ENCODE measurements around the gene SBNO2. TPM values are rescaled to one million over a fixed set of nuclear protein-coding genes. Genes with fewer than 3 reads are reported as not detected.
"Not testable (repeated sequence)": the region's sequence is repeated elsewhere in the genome, so short reads cannot be mapped to it uniquely, and the experiment has no call there.

Gene SBNO2
- total RNA-seq, 2 experiments from 2014 or later, result 26.6 to 43.3 TPM

- no peak overlapping the region for H3K4me2 ChIP-seq (ENCODE audit: low read length)
- no peaks in the 10 kb centered on the region for H3K9me2 ChIP-seq (ENCODE audit: insufficient read depth, low read length)
- ChIA-PET POLR2A (no interaction called here), CTCF (ENCODE audit: unreplicated experiment) (no interaction called here)
- no peaks in the 10 kb centered on the region for H3K79me2 ChIP-seq (ENCODE audit: insufficient read depth, low read depth, low read length)
- intact Hi-C loops (cut with micrococcal nuclease; ENCODE audit: unreplicated experiment), result no loop called here
- H3K4me3 ChIP-seq (ENCODE audit: low read depth, low read length, poor library complexity, severe bottlenecking), result no peak overlapping the region
- no peaks in the 10 kb centered on the region for H3K9me3 ChIP-seq (ENCODE audit: low read length)
- no TSS peak for BruUV-seq (replicated peaks)
- H3K27ac ChIP-seq (ENCODE audit: low read depth, low read length, poor library complexity, severe bottlenecking), result no peak overlapping the region
- H3K4me1 ChIP-seq (ENCODE audit: insufficient read depth, low read length, poor library complexity, severe bottlenecking), result peaks cover 4% of the 10 kb centered on the region
- TF ChIP-seq CTCF (conservative IDR thresholded peaks at IDR 0.05; ENCODE audit: low read length) (no peak), EZH2phosphoT487 (IDR thresholded peaks at IDR 0.05; ENCODE audit: borderline replicate concordance, low read depth, low read length) (no peak)
- H3K36me3 ChIP-seq (ENCODE audit: insufficient read depth, low read length), result peaks cover 38% of the 10 kb centered on the region
- no peak overlapping the region for H2AFZ ChIP-seq (ENCODE audit: low read length)
- DNase-seq (ENCODE audit: low spot score), result no peak
- no peaks in the 10 kb centered on the region for H4K20me1 ChIP-seq (ENCODE audit: insufficient read depth, low read length)
Observed at GRCh38 chr19:1116726-1117581, 57.1 kb downstream of the SBNO2 start.

- no peak for DNase-seq (ENCODE audit: low spot score)
- Histone ChIP-seq H3K9me2 (ENCODE audit: insufficient read depth, low read length) (no peaks in the 10 kb centered on the region), H4K20me1 (ENCODE audit: insufficient read depth, low read length) (no peaks in the 10 kb centered on the region), H3K79me2 (ENCODE audit: insufficient read depth, low read depth, low read length) (no peaks in the 10 kb centered on the region), H3K9me3 (ENCODE audit: low read length) (no peaks in the 10 kb centered on the region), H3K27ac (ENCODE audit: low read depth, low read length, poor library complexity, severe bottlenecking) (no peak overlapping the region), H3K4me2 (ENCODE audit: low read length) (no peak overlapping the region), H3K4me3 (ENCODE audit: low read depth, low read length, poor library complexity, severe bottlenecking) (no peak overlapping the region), H3K4me1 (ENCODE audit: insufficient read depth, low read length, poor library complexity, severe bottlenecking) (peaks cover 4% of the 10 kb centered on the region), H2AFZ (ENCODE audit: low read length) (no peak overlapping the region), H3K36me3 (ENCODE audit: insufficient read depth, low read length) (peaks cover 28% of the 10 kb centered on the region)
- ChIA-PET CTCF (ENCODE audit: unreplicated experiment) (no interaction called here), POLR2A (interaction anchor here (0.6 kb wide), 1 partner anchor 78 kb away, joined by 3 read pairs; no protein-coding TSS in a partner anchor)
- no TSS peak for BruUV-seq (replicated peaks)
- intact Hi-C loops (cut with micrococcal nuclease; ENCODE audit: unreplicated experiment), result no loop called here
- TF ChIP-seq EZH2phosphoT487 (IDR thresholded peaks at IDR 0.05; ENCODE audit: borderline replicate concordance, low read depth, low read length) (no peak), CTCF (conservative IDR thresholded peaks at IDR 0.05; ENCODE audit: low read length) (no peak)
Observed at GRCh38 chr19:1115646-1116420, 58.2 kb downstream of the SBNO2 start.

GRCh38 chr19:1114728-1115127 lies 59.3 kb downstream of the SBNO2 start:
- peaks cover 19% of the 10 kb centered on the region; the same call in 1 of the 2 replicates for H3K36me3 ChIP-seq (ENCODE audit: insufficient read depth, low read length)
- not testable (repeated sequence) for BruUV-seq (replicated peaks)

More at GRCh38 chr19:1114728-1115127, 59.3 kb downstream of the SBNO2 start:
- DNase-seq (ENCODE audit: low spot score); H3K79me2 ChIP-seq (ENCODE audit: insufficient read depth, low read depth, low read length); H3K4me3 ChIP-seq (ENCODE audit: low read depth, low read length, poor library complexity, severe bottlenecking); H4K20me1 ChIP-seq (ENCODE audit: insufficient read depth, low read length); H3K27ac ChIP-seq (ENCODE audit: low read depth, low read length, poor library complexity, severe bottlenecking); POLR2A ChIA-PET; H3K9me2 ChIP-seq (ENCODE audit: insufficient read depth, low read length); H3K9me3 ChIP-seq (ENCODE audit: low read length); H3K4me1 ChIP-seq (ENCODE audit: insufficient read depth, low read length, poor library complexity, severe bottlenecking); CTCF ChIA-PET (ENCODE audit: unreplicated experiment); H2AFZ ChIP-seq (ENCODE audit: low read length); H3K4me2 ChIP-seq (ENCODE audit: low read length): not testable (repeated sequence)
- intact Hi-C loops (cut with micrococcal nuclease; ENCODE audit: unreplicated experiment), result loop anchor here (5.0 kb wide), 1 partner anchor 78 kb away; no protein-coding TSS in a partner anchor
